ENCODE data around the gene COPE.

GRCh38 chr19:18871543-18871942 is 47.6 kb downstream of the COPE start:
- TF ChIP-seq CTCF (IDR thresholded peaks at IDR 0.05; ENCODE audit: low read depth, low read length) (no peak), EZH2phosphoT487 (IDR thresholded peaks at IDR 0.05; ENCODE audit: low read depth) (no peak)

Measured in OCI-LY3 (cell line).